H1 (cell line): ENCODE results near the gene IFT122. TPM values are rescaled to one million over a fixed set of nuclear protein-coding genes. Genes with fewer than 3 reads are reported as not detected.

ENCODE experiments used
- CTCF ChIA-PET: fragments of 300-600 bp; sonication (Branson Sonifier 250); formaldehyde crosslinking; loops from one replicate; lab custom pipeline; 2021; ENCODE audit not compliant: partially characterized antibody; lab: Charles Lee
- POLR2A ChIA-PET: fragments of 300-600 bp; sonication (Branson Sonifier 250); formaldehyde crosslinking; loops from one replicate; lab custom pipeline; 2021; ENCODE audit warnings: inconsistent platforms; ENCODE audit not compliant: partially characterized antibody; lab: Charles Lee
- DNase-seq, 2 experiments: peaks; one replicate each; pipeline versions ENCODE4 v3.0.0 to v3.0.0-alpha.2; 2010 to 2022; ENCODE audit warnings: low spot score in 2 of 2, low read depth in 1 of 2, mixed read lengths in 1 of 2
- FAIRE-seq: peaks from 2 replicates; lab custom pipeline; 2011; peaks lifted over from hg19 to GRCh38; lab: Jason Lieb, UNC
- H2AFZ ChIP-seq: 2 replicates; pipeline ENCODE4 v1.8.1; 2012; ENCODE audit warnings: low read length, inconsistent platforms
- H2AK5ac ChIP-seq: 2 replicates; pipeline ENCODE4 v1.6.1; 2013; ENCODE audit warnings: low read depth, low read length
- H2BK120ac ChIP-seq: replicated peaks from 2 replicates; pipeline ENCODE3; 2013; ENCODE audit warnings: low read depth, low read length, inconsistent platforms
- H2BK12ac ChIP-seq: 2 replicates; pipeline ENCODE4 v1.6.1; 2013; ENCODE audit warnings: low read depth, low read length
- H2BK15ac ChIP-seq: 2 replicates; pipeline ENCODE4 v1.6.1; 2013; ENCODE audit warnings: low read length
- H2BK20ac ChIP-seq: 2 replicates; pipeline ENCODE4 v1.6.1; 2013; ENCODE audit warnings: low read length
- H2BK5ac ChIP-seq: 2 replicates; pipeline ENCODE4 v1.6.1; 2013; ENCODE audit warnings: low read depth, low read length
- H3K14ac ChIP-seq: 2 replicates; pipeline ENCODE4 v1.6.1; 2013; ENCODE audit warnings: inconsistent platforms; ENCODE audit not compliant: insufficient read length
- H3K18ac ChIP-seq: 2 replicates; pipeline ENCODE4 v1.6.1; 2013; ENCODE audit warnings: low read length; ENCODE audit errors: extremely low read depth
- H3K23ac ChIP-seq: 2 replicates; pipeline ENCODE4 v1.6.1; 2013; ENCODE audit warnings: inconsistent platforms; ENCODE audit not compliant: insufficient read length
- H3K23me2 ChIP-seq: 2 replicates; pipeline ENCODE4 v1.6.1; 2013; ENCODE audit warnings: low read depth, low read length
- H3K27ac ChIP-seq: 2 replicates; pipeline ENCODE4 v1.6.1; 2011; ENCODE audit warnings: low read depth, low read length, inconsistent platforms
- H3K27me3 ChIP-seq, 4 experiments: replicated peaks in 1 of 4; 1 replicate in 1 of 4; 2 replicates in 3 of 4; pipeline versions ENCODE4 v1.6.1 to v1.8.1; 2011 to 2013; ENCODE audit warnings: low read length in 3 of 4, mild to moderate bottlenecking in 3 of 4, inconsistent platforms in 2 of 4, mixed read lengths in 2 of 4, moderate library complexity in 1 of 4; ENCODE audit not compliant: control insufficient read depth in 3 of 4, insufficient read depth in 3 of 4; ENCODE audit errors: extremely low read depth in 1 of 4
- H3K36me3 ChIP-seq, 4 experiments: 2 replicates each; pipeline versions ENCODE4 v1.6.1 to v1.8.1; 2011 to 2013; ENCODE audit warnings: mild to moderate bottlenecking in 4 of 4, low read length in 3 of 4, moderate library complexity in 2 of 4, control low read depth in 1 of 4, inconsistent platforms in 1 of 4; ENCODE audit not compliant: insufficient read depth in 4 of 4, control insufficient read depth in 2 of 4
- H3K4ac ChIP-seq: replicated peaks from 2 replicates; pipeline ENCODE3; 2013; ENCODE audit warnings: low read length, low read depth, mixed read lengths, inconsistent platforms; ENCODE audit not compliant: insufficient read length
- H3K4me1 ChIP-seq, 4 experiments: replicated peaks in 1 of 4; 1 replicate in 1 of 4; 2 replicates in 3 of 4; pipeline versions ENCODE4 v1.6.1 to v1.8.1; 2011 to 2013; ENCODE audit warnings: low read length in 3 of 4, inconsistent platforms in 2 of 4, mixed read lengths in 1 of 4; ENCODE audit not compliant: insufficient read depth in 4 of 4, control insufficient read depth in 3 of 4
- H3K4me2 ChIP-seq, 2 experiments: 2 replicates each; pipeline versions ENCODE4 v1.6.1 to v1.8.1; 2011 to 2013; ENCODE audit warnings: low read depth in 2 of 2, low read length in 2 of 2, control low read depth in 1 of 2, inconsistent platforms in 1 of 2, mild to moderate bottlenecking in 1 of 2; ENCODE audit not compliant: insufficient read depth in 1 of 2
- H3K4me3 ChIP-seq, 4 experiments: fragments of 200-600, 300-600 bp in 1 of 4; sonication (generic), shearing (Covaris generic), sonication (Bioruptor Twin) in 1 of 4; 2 replicates each; pipeline versions ENCODE4 v1.5.1 to v1.8.1; 2011 to 2016; ENCODE audit warnings: low read length in 4 of 4, low read depth in 3 of 4, control low read depth in 2 of 4, inconsistent platforms in 2 of 4, mild to moderate bottlenecking in 2 of 4, mixed read lengths in 1 of 4, moderate library complexity in 1 of 4; ENCODE audit not compliant: insufficient read depth in 2 of 4; ENCODE audit errors: extremely low read depth in 1 of 4
- H3K56ac ChIP-seq: replicated peaks from 2 replicates; pipeline ENCODE3; 2013; ENCODE audit warnings: low read depth, mild to moderate bottlenecking, mixed read lengths, low read length, inconsistent platforms; ENCODE audit not compliant: insufficient read length
- H3K79me1 ChIP-seq: 2 replicates; pipeline ENCODE4 v1.6.1; 2013; ENCODE audit warnings: low read depth, low read length, control low read depth
- H3K79me2 ChIP-seq, 2 experiments: 2 replicates each; pipeline versions ENCODE4 v1.6.1 to v1.8.1; 2012 to 2013; ENCODE audit warnings: low read length in 2 of 2, mild to moderate bottlenecking in 2 of 2, inconsistent platforms in 1 of 2; ENCODE audit not compliant: insufficient read depth in 2 of 2, control insufficient read depth in 1 of 2
- H3K9ac ChIP-seq, 4 experiments: replicated peaks in 1 of 4; 1 replicate in 1 of 4; 2 replicates in 3 of 4; pipeline versions ENCODE4 v1.6.1 to v1.8.1; 2011 to 2013; ENCODE audit warnings: low read depth in 3 of 4, low read length in 3 of 4, control low read depth in 2 of 4, mild to moderate bottlenecking in 2 of 4, moderate library complexity in 2 of 4, inconsistent platforms in 1 of 4; ENCODE audit errors: extremely low read depth in 1 of 4
- H3K9me3 ChIP-seq, 2 experiments: 2 replicates each; pipeline versions ENCODE4 v1.6.1 to v1.8.1; 2012 to 2013; ENCODE audit warnings: mild to moderate bottlenecking in 2 of 2, moderate library complexity in 2 of 2, control low read depth in 1 of 2, inconsistent platforms in 1 of 2, low read depth in 1 of 2, low read length in 1 of 2, mixed read lengths in 1 of 2; ENCODE audit not compliant: insufficient read depth in 2 of 2
- H4K20me1 ChIP-seq, 2 experiments: replicated peaks in 1 of 2; 2 replicates each; pipeline versions ENCODE3 to v1.8.1; 2011 to 2013; ENCODE audit warnings: inconsistent platforms in 2 of 2, low read length in 2 of 2, mild to moderate bottlenecking in 1 of 2; ENCODE audit not compliant: insufficient read depth in 2 of 2, control insufficient read depth in 1 of 2
- H4K5ac ChIP-seq: 2 replicates; pipeline ENCODE4 v1.6.1; 2013; ENCODE audit warnings: low read length, low read depth, mixed read lengths, inconsistent platforms; ENCODE audit not compliant: insufficient read length
- H4K8ac ChIP-seq: 2 replicates; pipeline ENCODE4 v1.8.0; 2013; ENCODE audit warnings: mild to moderate bottlenecking, moderate library complexity, low read length, inconsistent platforms; ENCODE audit not compliant: insufficient read depth; ENCODE audit errors: extremely low read depth
- H4K91ac ChIP-seq: replicated peaks from 2 replicates; pipeline ENCODE3; 2013; ENCODE audit warnings: low read length, mixed read lengths, inconsistent platforms; ENCODE audit not compliant: insufficient read length
- BCL11A ChIP-seq, 2 experiments: IDR thresholded peaks; one replicate each; pipeline ENCODE4 v1.6.1; 2011; ENCODE audit warnings: low read depth in 2 of 2, low read length in 2 of 2, mild to moderate bottlenecking in 2 of 2
- EP300 ChIP-seq, 2 experiments: IDR thresholded peaks; 1 replicate in 1 of 2; 2 replicates in 1 of 2; pipeline ENCODE4 v1.6.1; 2011 to 2012; ENCODE audit warnings: low read depth in 2 of 2, low read length in 2 of 2, mild to moderate bottlenecking in 2 of 2, borderline replicate concordance in 1 of 2, inconsistent platforms in 1 of 2, moderate library complexity in 1 of 2
- GABPA ChIP-seq: IDR thresholded peaks from 2 replicates; pipeline ENCODE4 v1.6.1; 2011; ENCODE audit warnings: mild to moderate bottlenecking, low read length, moderate library complexity, borderline replicate concordance; ENCODE audit not compliant: insufficient read depth
- JUN ChIP-seq: IDR thresholded peaks from 2 replicates; pipeline ENCODE4 v1.6.1; 2011; ENCODE audit warnings: low read depth, mild to moderate bottlenecking, improper control_type of control experiment, low read length
- PHF8 ChIP-seq: fragments of 200-600 bp; sonication (generic); conservative IDR thresholded peaks from 2 replicates; pipeline ENCODE4 v1.7.1; 2012; ENCODE audit warnings: low read depth, mild to moderate bottlenecking, inconsistent platforms, low read length, moderate library complexity
- POLR2A ChIP-seq, 2 experiments: IDR thresholded peaks; 1 replicate in 1 of 2; 2 replicates in 1 of 2; pipeline ENCODE4 v1.6.1; 2011; ENCODE audit warnings: low read depth in 2 of 2, low read length in 2 of 2, mild to moderate bottlenecking in 2 of 2; ENCODE audit errors: control extremely low read depth in 1 of 2
- RFX5 ChIP-seq: IDR thresholded peaks from 2 replicates; pipeline ENCODE4 v1.6.1; 2011; ENCODE audit warnings: low read depth, low read length, improper control_type of control experiment, borderline replicate concordance
- SAP30 ChIP-seq: fragments of 300-600 bp; sonication (generic); IDR thresholded peaks from 2 replicates; pipeline ENCODE4 v1.7.1; 2012; ENCODE audit warnings: low read length, moderate library complexity, mild to moderate bottlenecking, inconsistent platforms; ENCODE audit not compliant: insufficient read depth, insufficient replicate concordance
- SIN3A ChIP-seq, 2 experiments: IDR thresholded peaks in 1 of 2; conservative IDR thresholded peaks in 1 of 2; 2 replicates each; pipeline ENCODE4 v1.6.1; 2011 to 2012; ENCODE audit warnings: low read length in 2 of 2, improper control_type of control experiment in 1 of 2, low read depth in 1 of 2, mild to moderate bottlenecking in 1 of 2
- SP1 ChIP-seq: IDR thresholded peaks from 2 replicates; pipeline ENCODE4 v1.6.1; 2011; ENCODE audit warnings: low read depth, low read length
- YY1 ChIP-seq: IDR thresholded peaks from 2 replicates; pipeline ENCODE4 v1.6.1; 2011; ENCODE audit warnings: low read depth, mild to moderate bottlenecking, low read length
- ZNF274 ChIP-seq: IDR thresholded peaks from 2 replicates; pipeline ENCODE4 v1.7.0; 2012; ENCODE audit warnings: low read length, borderline replicate concordance; ENCODE audit errors: extremely low read depth
- WGBS, 2 experiments: shearing (Covaris generic) in 1 of 2; methylation state at CpG; one replicate each; pipeline versions ENCODE4 v1.1.6 to v1.1.7; 2013 to 2015; ENCODE audit warnings: low lambda C conversion rate in 2 of 2, mixed read lengths in 2 of 2, inconsistent platforms in 1 of 2, low coverage in 1 of 2, missing lambda C conversion rate in 1 of 2; ENCODE audit not compliant: insufficient replicate concordance in 2 of 2, insufficient coverage in 1 of 2, insufficient read length in 1 of 2; ENCODE audit errors: extremely low coverage in 1 of 2, missing lambda C conversion rate in 1 of 2; 5-methylcytosine and 5-hydroxymethylcytosine counted together
- polyA plus RNA-seq, 7 experiments: library from polyadenylated mRNA; depleted of rRNA in 3 of 7; stranded (reverse) in 5 of 7; unstranded in 2 of 7; fragments of >200 nt in 5 of 7; fragments of 200-250 nt in 2 of 7; gene quantifications; 1 replicate in 5 of 7; 2 replicates in 1 of 7; 4 replicates in 1 of 7; pipeline versions ENCODE4 v1.2.1 to v1.2.3, GENCODE V29; 2011 to 2013; ENCODE audit warnings: missing spikeins in 2 of 7, mixed read lengths in 2 of 7
- total RNA-seq: library from RNA; stranded (reverse); fragmentation: NEBNext Ultra II Directional; extraction: Animal tissue kit (Norgen Biotek cat#: 25700); gene quantifications from 2 replicates; pipeline ENCODE4 v1.2.1, GENCODE V29; 2021

Gene IFT122
- total and polyA plus RNA-seq, 2 of the 8 experiments (the other 6 are each of a cell fraction or from before 2014, with no cell fraction given): 23.7 to 25.1 TPM

DNA sequence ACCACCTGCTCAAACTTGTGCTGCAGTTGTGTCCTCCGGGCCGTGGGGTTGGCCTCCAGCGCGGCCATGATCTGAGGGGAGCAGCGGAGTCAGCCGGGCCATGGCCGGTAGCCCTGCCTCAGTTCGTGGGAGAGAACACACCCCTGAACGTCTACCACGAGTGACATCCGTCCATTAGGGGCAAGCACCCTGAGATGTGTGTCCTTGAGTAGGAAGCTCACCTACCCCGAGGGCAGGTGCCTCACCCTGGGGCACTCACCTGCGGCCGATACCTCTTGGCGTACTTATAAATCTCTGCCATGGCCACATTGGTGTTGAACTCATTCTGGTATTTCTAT is 116.3 kb downstream of the IFT122 start:
- H2BK12ac ChIP-seq: no peak overlapping the region
- no peaks in the 10 kb centered on the region for H3K79me1 ChIP-seq
- FAIRE-seq (no peak), DNase-seq (no peak)
- no peak overlapping the region for H2BK15ac ChIP-seq
- H3K23ac ChIP-seq: no peak overlapping the region
- no peak overlapping the region for H4K5ac ChIP-seq
- no peak overlapping the region for H3K4me3 ChIP-seq
- H3K4me1 ChIP-seq: peaks cover 3 to 22% (median 11%) of the 10 kb centered on the region in 4 experiments
- POLR2A ChIA-PET: no interaction called here
- H4K8ac ChIP-seq: no peak overlapping the region
- H4K20me1 ChIP-seq: peaks cover 0 to 1% of the 10 kb centered on the region in 2 experiments
- H2BK5ac ChIP-seq: no peak overlapping the region
- H3K4me2 ChIP-seq: no peak overlapping the region
- no peak overlapping the region for H2AK5ac ChIP-seq
- no peak overlapping the region for H2BK20ac ChIP-seq
- no peak overlapping the region for H3K18ac ChIP-seq
- H4K91ac ChIP-seq: no peak overlapping the region
- H3K36me3 ChIP-seq: no peaks in the 10 kb centered on the region; a peak in 1 of 8 replicates
- no peak overlapping the region for H3K56ac ChIP-seq
- CTCF ChIA-PET: interaction anchor here (2.3 to 11.3 kb wide), 3 partner anchors 10 to 67 kb away, joined by 10 to 93 read pairs (median 10); no protein-coding TSS in a partner anchor
- H3K23me2 ChIP-seq: no peaks in the 10 kb centered on the region
- H3K9me3 ChIP-seq: no peaks in the 10 kb centered on the region
- no peaks in the 10 kb centered on the region for H3K79me2 ChIP-seq
- no peak overlapping the region for H2BK120ac ChIP-seq
- no peak overlapping the region for H3K4ac ChIP-seq
- WGBS, 2 experiments: 96% methylated on average over 15 of the region's 15 CpGs; no CpG with 5 or more reads in 1 of the 2 experiments
- H2AFZ ChIP-seq: no peak overlapping the region
- H3K9ac ChIP-seq: no peak overlapping the region
- no peak overlapping the region for H3K14ac ChIP-seq
- H3K27me3 ChIP-seq: no peaks in the 10 kb centered on the region; a peak in 1 of 7 replicates
- no peak overlapping the region for H3K27ac ChIP-seq
- no peak for TF ChIP-seq EP300 (IDR thresholded peaks at IDR 0.05; ENCODE audit: borderline replicate concordance in 1 of 2, low read depth in 2 of 2, low read length in 2 of 2)
- TF ChIP-seq GABPA: no peak
- no peak for TF ChIP-seq YY1
- TF ChIP-seq ZNF274: no peak
- TF ChIP-seq SP1: no peak
- no peak for TF ChIP-seq POLR2A (IDR thresholded peaks at IDR 0.05; ENCODE audit: control extremely low read depth in 1 of 2, low read depth in 2 of 2, low read length in 2 of 2)
- TF ChIP-seq SIN3A (conservative IDR thresholded peaks at IDR 0.05 in 1 of 2, IDR thresholded peaks at IDR 0.05 in 1 of 2; ENCODE audit: low read depth in 1 of 2, low read length in 2 of 2): no peak
- no peak for TF ChIP-seq RFX5
- TF ChIP-seq PHF8: no peak
- no peak for TF ChIP-seq SAP30
- TF ChIP-seq JUN: no peak
- no peak for TF ChIP-seq BCL11A (IDR thresholded peaks at IDR 0.05; ENCODE audit: low read depth in 2 of 2, low read length in 2 of 2)
